ENCODE measurements around the gene SIRPD. TPM values are rescaled to one million over a fixed set of nuclear protein-coding genes. Genes with fewer than 3 reads are reported as not detected.
"Not testable (repeated sequence)": the region's sequence is repeated elsewhere in the genome, so short reads cannot be mapped to it uniquely, and the experiment has no call there.

Gene SIRPD
- total RNA-seq, 1 donor from 2014 or later, result not detected

GRCh38 chr20:1571583-1571982 lies 14.1 kb upstream of the SIRPD start:
- not testable (repeated sequence) for H3K27me3 ChIP-seq (ENCODE audit: control insufficient read depth in 3 of 3, insufficient read depth in 3 of 3, low read length in 3 of 3); H3K9me3 ChIP-seq (ENCODE audit: control insufficient read depth in 3 of 3, low read length in 3 of 3); H3K9ac ChIP-seq (ENCODE audit: low read depth in 1 of 3, low read length in 3 of 3); H3K4me1 ChIP-seq (ENCODE audit: control insufficient read depth in 3 of 3, insufficient read depth in 3 of 3, low read length in 3 of 3); H3K27ac ChIP-seq (ENCODE audit: low read depth, low read length); H3K36me3 ChIP-seq (ENCODE audit: control insufficient read depth in 3 of 3, insufficient read depth in 3 of 3, low read length in 3 of 3); H3K4me3 ChIP-seq (ENCODE audit: low read length in 3 of 3)

- no peaks in the 10 kb centered on the region for H3K4me1 ChIP-seq (ENCODE audit: control insufficient read depth in 3 of 3, insufficient read depth in 3 of 3, low read length in 3 of 3)
- no peak overlapping the region for H3K4me3 ChIP-seq (ENCODE audit: low read length in 3 of 3)
- H3K36me3 ChIP-seq (ENCODE audit: control insufficient read depth in 3 of 3, insufficient read depth in 3 of 3, low read length in 3 of 3), result no peaks in the 10 kb centered on the region
- H3K27ac ChIP-seq (ENCODE audit: low read depth, low read length), result no peak overlapping the region
- peaks cover 0 to 4% (median 2%) of the 10 kb centered on the region in 3 donors for H3K27me3 ChIP-seq (ENCODE audit: control insufficient read depth in 3 of 3, insufficient read depth in 3 of 3, low read length in 3 of 3)
- no peak overlapping the region for H3K9ac ChIP-seq (ENCODE audit: low read depth in 1 of 3, low read length in 3 of 3)
- no peaks in the 10 kb centered on the region for H3K9me3 ChIP-seq (ENCODE audit: control insufficient read depth in 3 of 3, low read length in 3 of 3)
These were observed 11.9 kb upstream of the SIRPD start for GRCh38 chr20:1569415-1569881.

- no peak overlapping the region for H3K4me3 ChIP-seq (ENCODE audit: low read length in 3 of 3)
- H3K36me3 ChIP-seq (ENCODE audit: control insufficient read depth in 3 of 3, insufficient read depth in 3 of 3, low read length in 3 of 3), result no peaks in the 10 kb centered on the region
- H3K27ac ChIP-seq (ENCODE audit: low read depth, low read length), result no peak overlapping the region
- H3K4me1 ChIP-seq (ENCODE audit: control insufficient read depth in 3 of 3, insufficient read depth in 3 of 3, low read length in 3 of 3), result no peaks in the 10 kb centered on the region
- no peaks in the 10 kb centered on the region for H3K9me3 ChIP-seq (ENCODE audit: control insufficient read depth in 3 of 3, low read length in 3 of 3)
- H3K9ac ChIP-seq (ENCODE audit: low read depth in 1 of 3, low read length in 3 of 3), result no peak overlapping the region
- H3K27me3 ChIP-seq (ENCODE audit: control insufficient read depth in 3 of 3, insufficient read depth in 3 of 3, low read length in 3 of 3), result peaks cover 0 to 4% (median 2%) of the 10 kb centered on the region in 3 donors
These were observed 10.6 kb upstream of the SIRPD start for GRCh38 chr20:1568163-1568490.

GRCh38 chr20:1567392-1568162 lies 10.1 kb upstream of the SIRPD start:
- H3K36me3 ChIP-seq (ENCODE audit: control insufficient read depth in 3 of 3, insufficient read depth in 3 of 3, low read length in 3 of 3), result no peaks in the 10 kb centered on the region
- H3K27ac ChIP-seq (ENCODE audit: low read depth, low read length), result no peak overlapping the region
- peaks cover 2 to 4% (median 4%) of the 10 kb centered on the region in 3 donors for H3K27me3 ChIP-seq (ENCODE audit: control insufficient read depth in 3 of 3, insufficient read depth in 3 of 3, low read length in 3 of 3)
- H3K9me3 ChIP-seq (ENCODE audit: control insufficient read depth in 3 of 3, low read length in 3 of 3), result no peaks in the 10 kb centered on the region
- no peaks in the 10 kb centered on the region for H3K4me1 ChIP-seq (ENCODE audit: control insufficient read depth in 3 of 3, insufficient read depth in 3 of 3, low read length in 3 of 3)
- H3K4me3 ChIP-seq (ENCODE audit: low read length in 3 of 3), result no peak overlapping the region
- H3K9ac ChIP-seq (ENCODE audit: low read depth in 1 of 3, low read length in 3 of 3), result no peak overlapping the region

- H3K27ac ChIP-seq (ENCODE audit: low read depth, low read length), result no peak overlapping the region
- H3K4me1 ChIP-seq (ENCODE audit: control insufficient read depth in 3 of 3, insufficient read depth in 3 of 3, low read length in 3 of 3), result no peaks in the 10 kb centered on the region
- H3K4me3 ChIP-seq (ENCODE audit: low read length in 3 of 3), result no peak overlapping the region
- peaks cover 2 to 4% (median 4%) of the 10 kb centered on the region in 3 donors for H3K27me3 ChIP-seq (ENCODE audit: control insufficient read depth in 3 of 3, insufficient read depth in 3 of 3, low read length in 3 of 3)
- H3K36me3 ChIP-seq (ENCODE audit: control insufficient read depth in 3 of 3, insufficient read depth in 3 of 3, low read length in 3 of 3), result no peaks in the 10 kb centered on the region
- no peak overlapping the region for H3K9ac ChIP-seq (ENCODE audit: low read depth in 1 of 3, low read length in 3 of 3)
- H3K9me3 ChIP-seq (ENCODE audit: control insufficient read depth in 3 of 3, low read length in 3 of 3), result no peaks in the 10 kb centered on the region
These were observed 9.2 kb upstream of the SIRPD start for GRCh38 chr20:1566701-1567100.

GRCh38 chr20:1565461-1565860 lies 8.0 kb upstream of the SIRPD start:
- no peak overlapping the region for H3K27ac ChIP-seq (ENCODE audit: low read depth, low read length)
- no peaks in the 10 kb centered on the region for H3K4me1 ChIP-seq (ENCODE audit: control insufficient read depth in 3 of 3, insufficient read depth in 3 of 3, low read length in 3 of 3)
- peaks cover 2 to 4% (median 4%) of the 10 kb centered on the region in 3 donors for H3K27me3 ChIP-seq (ENCODE audit: control insufficient read depth in 3 of 3, insufficient read depth in 3 of 3, low read length in 3 of 3)
- no peak overlapping the region for H3K4me3 ChIP-seq (ENCODE audit: low read length in 3 of 3)
- H3K9me3 ChIP-seq (ENCODE audit: control insufficient read depth in 3 of 3, low read length in 3 of 3), result no peaks in the 10 kb centered on the region
- no peak overlapping the region for H3K9ac ChIP-seq (ENCODE audit: low read depth in 1 of 3, low read length in 3 of 3)
- H3K36me3 ChIP-seq (ENCODE audit: control insufficient read depth in 3 of 3, insufficient read depth in 3 of 3, low read length in 3 of 3), result no peaks in the 10 kb centered on the region

- Histone ChIP-seq H3K9ac (ENCODE audit: low read depth in 1 of 3, low read length in 3 of 3) (no peak overlapping the region), H3K27ac (ENCODE audit: low read depth, low read length) (no peak overlapping the region), H3K4me3 (ENCODE audit: low read length in 3 of 3) (no peak overlapping the region), H3K9me3 (ENCODE audit: control insufficient read depth in 3 of 3, low read length in 3 of 3) (no peaks in the 10 kb centered on the region), H3K27me3 (ENCODE audit: control insufficient read depth in 3 of 3, insufficient read depth in 3 of 3, low read length in 3 of 3) (peaks cover 2 to 4% (median 4%) of the 10 kb centered on the region in 3 donors), H3K4me1 (ENCODE audit: control insufficient read depth in 3 of 3, insufficient read depth in 3 of 3, low read length in 3 of 3) (no peaks in the 10 kb centered on the region), H3K36me3 (ENCODE audit: control insufficient read depth in 3 of 3, insufficient read depth in 3 of 3, low read length in 3 of 3) (no peaks in the 10 kb centered on the region)
These were observed 6.1 kb upstream of the SIRPD start for GRCh38 chr20:1563598-1563997.

- Histone ChIP-seq H3K9ac (ENCODE audit: low read depth in 1 of 3, low read length in 3 of 3) (no peak overlapping the region), H3K27ac (ENCODE audit: low read depth, low read length) (no peak overlapping the region), H3K36me3 (ENCODE audit: control insufficient read depth in 3 of 3, insufficient read depth in 3 of 3, low read length in 3 of 3) (no peaks in the 10 kb centered on the region), H3K27me3 (ENCODE audit: control insufficient read depth in 3 of 3, insufficient read depth in 3 of 3, low read length in 3 of 3) (peaks cover 2 to 4% (median 4%) of the 10 kb centered on the region in 3 donors), H3K9me3 (ENCODE audit: control insufficient read depth in 3 of 3, low read length in 3 of 3) (no peaks in the 10 kb centered on the region), H3K4me3 (ENCODE audit: low read length in 3 of 3) (no peak overlapping the region), H3K4me1 (ENCODE audit: control insufficient read depth in 3 of 3, insufficient read depth in 3 of 3, low read length in 3 of 3) (no peaks in the 10 kb centered on the region)
These were observed 5.1 kb upstream of the SIRPD start for GRCh38 chr20:1562622-1563021.

GRCh38 chr20:1561350-1561749 lies 3.8 kb upstream of the SIRPD start:
- Histone ChIP-seq H3K9ac (ENCODE audit: low read depth in 1 of 3, low read length in 3 of 3) (no peak overlapping the region), H3K27me3 (ENCODE audit: control insufficient read depth in 3 of 3, insufficient read depth in 3 of 3, low read length in 3 of 3) (peaks cover 2 to 4% (median 4%) of the 10 kb centered on the region in 3 donors), H3K4me3 (ENCODE audit: low read length in 3 of 3) (no peak overlapping the region), H3K27ac (ENCODE audit: low read depth, low read length) (no peak overlapping the region), H3K36me3 (ENCODE audit: control insufficient read depth in 3 of 3, insufficient read depth in 3 of 3, low read length in 3 of 3) (no peaks in the 10 kb centered on the region), H3K9me3 (ENCODE audit: control insufficient read depth in 3 of 3, low read length in 3 of 3) (no peaks in the 10 kb centered on the region), H3K4me1 (ENCODE audit: control insufficient read depth in 3 of 3, insufficient read depth in 3 of 3, low read length in 3 of 3) (no peaks in the 10 kb centered on the region)

GRCh38 chr20:1555952-1556351 lies 1.6 kb downstream of the SIRPD start:
- Histone ChIP-seq H3K27me3 (ENCODE audit: control insufficient read depth in 3 of 3, insufficient read depth in 3 of 3, low read length in 3 of 3) (no peaks in the 10 kb centered on the region), H3K4me1 (ENCODE audit: control insufficient read depth in 3 of 3, insufficient read depth in 3 of 3, low read length in 3 of 3) (no peaks in the 10 kb centered on the region), H3K36me3 (ENCODE audit: control insufficient read depth in 3 of 3, insufficient read depth in 3 of 3, low read length in 3 of 3) (no peaks in the 10 kb centered on the region), H3K9me3 (ENCODE audit: control insufficient read depth in 3 of 3, low read length in 3 of 3) (peaks cover 2 to 4% (median 2%) of the 10 kb centered on the region in 3 donors), H3K9ac (ENCODE audit: low read depth in 1 of 3, low read length in 3 of 3) (no peak overlapping the region), H3K27ac (ENCODE audit: low read depth, low read length) (no peak overlapping the region), H3K4me3 (ENCODE audit: low read length in 3 of 3) (no peak overlapping the region)
